ENCODE results near the gene CPN2. TPM values are rescaled to one million over a fixed set of nuclear protein-coding genes. Genes with fewer than 3 reads are reported as not detected.

CPN2 gene
- total RNA-seq, 1 experiment from 2014 or later: not detected

DNA sequence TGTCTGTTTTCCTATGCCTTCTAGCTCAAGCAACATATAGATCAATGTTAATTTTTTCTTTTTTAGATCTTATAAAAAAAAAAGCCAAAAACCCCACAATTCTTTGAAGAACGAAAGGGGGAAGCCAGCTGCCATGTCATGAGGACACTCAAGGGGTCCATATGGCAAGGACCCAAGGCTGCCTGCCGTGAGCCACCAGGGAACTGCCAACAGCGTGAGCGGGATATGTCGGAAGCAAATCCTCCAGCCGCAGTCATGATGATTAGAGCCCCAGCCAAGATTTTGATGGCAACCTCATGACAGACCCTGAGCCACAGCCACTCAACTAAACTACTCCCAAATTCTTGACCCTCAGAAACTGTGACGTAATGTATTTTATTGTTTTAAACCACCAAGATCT is 41.4 kb upstream of the CPN2 start:
- no peaks in the 10 kb centered on the region; the same call in 1 of the 2 replicates for H3K27me3 Mint-ChIP-seq (ENCODE audit: low read depth)
- WGBS (ENCODE audit: extremely low coverage, insufficient read length, low lambda C conversion rate): no CpG with 5 or more reads among the region's 7 CpGs
- Histone ChIP-seq H4K20me1 (ENCODE audit: control insufficient read depth, insufficient read depth, insufficient read length) (no peaks in the 10 kb centered on the region), H3K9me3 (ENCODE audit: control insufficient read depth, low read depth, low read length) (no peaks in the 10 kb centered on the region), H2BK15ac (ENCODE audit: low read depth, low read length) (no peak overlapping the region), H3K27me3 (ENCODE audit: insufficient read depth, low read length) (peaks cover 6% of the 10 kb centered on the region; the same call in 1 of the 2 replicates), H3K79me2 (ENCODE audit: insufficient read depth, low read length) (no peaks in the 10 kb centered on the region), H2BK20ac (ENCODE audit: low read depth, low read length, poor library complexity, severe bottlenecking) (no peak overlapping the region), H2AK5ac (ENCODE audit: insufficient read length, low read length) (no peak overlapping the region), H3K4ac (ENCODE audit: low read depth, low read length) (no peak overlapping the region), H2BK12ac (ENCODE audit: insufficient read length, low read depth, low read length) (no peak overlapping the region), H3K23me2 (ENCODE audit: insufficient read length, low read depth, low read length, poor library complexity, severe bottlenecking) (peaks cover 6% of the 10 kb centered on the region), H3K4me2 (ENCODE audit: insufficient read depth, insufficient read length, low read length) (no peak overlapping the region), H3K23ac (ENCODE audit: insufficient read length, low read depth, low read length) (no peak overlapping the region), H3K4me1 (ENCODE audit: insufficient read depth, low read length) (peaks cover 2% of the 10 kb centered on the region; the same call in 1 of the 2 replicates), H3K27ac (ENCODE audit: insufficient read length, low read depth, low read length) (no peak overlapping the region), H3T11ph (ENCODE audit: low read length) (no peak overlapping the region), H4K91ac (ENCODE audit: insufficient read length, low read depth, low read length) (no peak overlapping the region), H3K56ac (ENCODE audit: insufficient read length, low read depth, low read length) (no peak overlapping the region), H2BK5ac (ENCODE audit: insufficient read length, low read length) (no peak overlapping the region), H2AFZ (ENCODE audit: low read length) (no peak overlapping the region), H3K14ac (ENCODE audit: insufficient read depth, low read length) (no peak overlapping the region), H4K5ac (ENCODE audit: insufficient read length, low read depth, low read length) (no peak overlapping the region), H3K79me1 (ENCODE audit: insufficient read depth, low read depth, low read length, poor library complexity, severe bottlenecking) (no peaks in the 10 kb centered on the region), H3K18ac (ENCODE audit: insufficient read length, low read depth, low read length) (no peak overlapping the region), H4K8ac (replicated peaks; ENCODE audit: insufficient read length, low read depth, low read length) (no peak overlapping the region), H3K9ac (ENCODE audit: extremely low read depth, insufficient read length, low read length) (no peak overlapping the region), H2BK120ac (ENCODE audit: low read depth, low read length, poor library complexity, severe bottlenecking) (no peak overlapping the region)
- no peak overlapping the region for H3K4me3 Mint-ChIP-seq
- H3K36me3 Mint-ChIP-seq (ENCODE audit: insufficient read depth in 1 of 3, low read depth in 3 of 3): peaks cover 0 to 10% (median 0%) of the 10 kb centered on the region in 3 experiments; a peak in 4 of 7 replicates
- H3K9me3 Mint-ChIP-seq: peaks cover 6 to 8% of the 10 kb centered on the region in 2 experiments
- H3K4me1 Mint-ChIP-seq: peaks cover 8 to 14% of the 10 kb centered on the region in 2 experiments
- H3K27ac Mint-ChIP-seq: no peak overlapping the region
- no peak for DNase-seq
- TF ChIP-seq CTCF (conservative IDR thresholded peaks at IDR 0.05): no peak

Measured in H9 (cell line).